OCI-LY1 (cell line): Measurements from ENCODE around the gene JPH3.

ENCODE experiments used
- CTCF ChIP-seq: fragments of 200-600 bp; sonication (generic), shearing (Covaris generic); IDR thresholded peaks from 2 replicates; pipeline ENCODE4 v1.5.1; 2017; ENCODE audit warnings: mild to moderate bottlenecking, antibody characterized with exemption, low read length, moderate library complexity, mixed read lengths
- EZH2 ChIP-seq: fragments of 200-600 bp; sonication (generic), shearing (Covaris generic); IDR thresholded peaks from 2 replicates; pipeline ENCODE4 v1.8.0; 2017; ENCODE audit warnings: borderline replicate concordance, mixed run types, mild to moderate bottlenecking, antibody characterized with exemption, low read length, moderate library complexity, mixed read lengths

GRCh38 chr16:87579691-87580090 lies 22.6 kb upstream of the JPH3 start:
- no peak for TF ChIP-seq CTCF
- TF ChIP-seq EZH2: no peak
